ENCODE results near the gene FFAR3.

Gene FFAR3

GRCh38 chr19:35379992-35380391 is 21.7 kb downstream of the FFAR3 start:
- TF ChIP-seq CTCF (IDR thresholded peaks at IDR 0.05; ENCODE audit: borderline replicate concordance, extremely low read depth, low read length, poor library complexity, severe bottlenecking) (no peak), EZH2 (IDR thresholded peaks at IDR 0.05; ENCODE audit: borderline replicate concordance, low read depth, low read length, severe bottlenecking) (no peak)
- Histone ChIP-seq H3K4me3 (ENCODE audit: low read depth in 1 of 2, low read length in 2 of 2) (no peak overlapping the region), H3K9ac (ENCODE audit: low read depth, low read length) (no peak overlapping the region), H3K79me2 (ENCODE audit: insufficient read depth, low read length) (no peaks in the 10 kb centered on the region), H3K27me3 (ENCODE audit: insufficient read depth, low read length, poor library complexity) (peaks cover 3% of the 10 kb centered on the region), H3K4me2 (ENCODE audit: insufficient read depth, low read length) (no peak overlapping the region), H2AFZ (ENCODE audit: low read depth, low read length) (no peak overlapping the region), H3K36me3 (ENCODE audit: insufficient read depth, low read length) (no peaks in the 10 kb centered on the region), H4K20me1 (ENCODE audit: insufficient read depth, low read length) (no peaks in the 10 kb centered on the region), H3K4me1 (ENCODE audit: insufficient read depth, low read length) (no peaks in the 10 kb centered on the region), H3K27ac (ENCODE audit: low read length) (no peak overlapping the region), H3K9me3 (ENCODE audit: insufficient read depth, low read length, severe bottlenecking) (peaks cover 5% of the 10 kb centered on the region)
- DNase-seq = no peak
- no peak for ATAC-seq (ENCODE audit: insufficient read depth, low read depth)

GRCh38 chr19:35380450-35381124 is 22.3 kb downstream of the FFAR3 start:
- Histone ChIP-seq H2AFZ (ENCODE audit: low read depth, low read length) (no peak overlapping the region), H3K36me3 (ENCODE audit: insufficient read depth, low read length) (no peaks in the 10 kb centered on the region), H3K4me1 (ENCODE audit: insufficient read depth, low read length) (no peaks in the 10 kb centered on the region), H3K4me3 (ENCODE audit: low read depth in 1 of 2, low read length in 2 of 2) (no peak overlapping the region), H3K9ac (ENCODE audit: low read depth, low read length) (no peak overlapping the region), H3K27ac (ENCODE audit: low read length) (no peak overlapping the region), H3K9me3 (ENCODE audit: insufficient read depth, low read length, severe bottlenecking) (peaks cover 8% of the 10 kb centered on the region), H3K4me2 (ENCODE audit: insufficient read depth, low read length) (no peak overlapping the region), H3K79me2 (ENCODE audit: insufficient read depth, low read length) (no peaks in the 10 kb centered on the region), H4K20me1 (ENCODE audit: insufficient read depth, low read length) (no peaks in the 10 kb centered on the region), H3K27me3 (ENCODE audit: insufficient read depth, low read length, poor library complexity) (peaks cover 3% of the 10 kb centered on the region)
- no peak for TF ChIP-seq CTCF (IDR thresholded peaks at IDR 0.05; ENCODE audit: borderline replicate concordance, extremely low read depth, low read length, poor library complexity, severe bottlenecking)
- TF ChIP-seq EZH2 (IDR thresholded peaks at IDR 0.05; ENCODE audit: borderline replicate concordance, low read depth, low read length, severe bottlenecking) = no peak
- DNase-seq (no peak), ATAC-seq (ENCODE audit: insufficient read depth, low read depth) (no peak)

DNA sequence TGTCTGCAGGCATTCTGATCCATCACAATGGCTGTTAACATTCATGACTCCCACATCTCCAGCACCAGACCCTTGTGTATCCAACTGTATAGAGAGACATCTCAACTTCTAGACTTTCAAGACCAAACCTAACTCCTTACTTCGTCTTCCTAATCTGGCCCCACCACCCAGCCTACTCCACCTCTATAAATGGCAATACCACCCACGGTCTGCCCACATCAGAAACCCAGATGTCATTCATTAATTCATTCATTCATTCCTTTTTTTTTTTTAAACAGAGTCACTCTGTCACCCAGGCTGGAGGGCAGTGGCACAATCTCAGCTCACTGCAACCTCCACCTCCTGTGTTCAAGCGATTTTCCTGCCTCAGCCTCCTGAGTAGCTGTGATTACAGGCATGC is 23.1 kb downstream of the FFAR3 start:
- Histone ChIP-seq H3K27ac (ENCODE audit: low read length) (no peak overlapping the region), H3K79me2 (ENCODE audit: insufficient read depth, low read length) (no peaks in the 10 kb centered on the region), H3K27me3 (ENCODE audit: insufficient read depth, low read length, poor library complexity) (peaks cover 3% of the 10 kb centered on the region), H3K9me3 (ENCODE audit: insufficient read depth, low read length, severe bottlenecking) (peaks cover 9% of the 10 kb centered on the region), H4K20me1 (ENCODE audit: insufficient read depth, low read length) (no peaks in the 10 kb centered on the region), H3K4me1 (ENCODE audit: insufficient read depth, low read length) (no peaks in the 10 kb centered on the region), H3K4me2 (ENCODE audit: insufficient read depth, low read length) (no peak overlapping the region), H3K36me3 (ENCODE audit: insufficient read depth, low read length) (no peaks in the 10 kb centered on the region), H3K4me3 (ENCODE audit: low read depth in 1 of 2, low read length in 2 of 2) (no peak overlapping the region), H3K9ac (ENCODE audit: low read depth, low read length) (no peak overlapping the region), H2AFZ (ENCODE audit: low read depth, low read length) (no peak overlapping the region)
- no peak for ATAC-seq (ENCODE audit: insufficient read depth, low read depth)
- no peak for DNase-seq
- TF ChIP-seq EZH2 (IDR thresholded peaks at IDR 0.05; ENCODE audit: borderline replicate concordance, low read depth, low read length, severe bottlenecking) (no peak), CTCF (IDR thresholded peaks at IDR 0.05; ENCODE audit: borderline replicate concordance, extremely low read depth, low read length, poor library complexity, severe bottlenecking) (no peak)

All from DND-41 (cell line).